AG04449 (cell line): Measurements from ENCODE around the gene IST1.

Source experiments
- CTCF ChIA-PET: fragments of 350-600 bp; formaldehyde crosslinking; extraction: SDS; loops from one replicate; lab custom pipeline; 2021; ENCODE audit warnings: antibody characterized with exemption; lab: Yijun Ruan, JAX
- POLR2A ChIA-PET: fragments of 400-600, 350-600 bp; formaldehyde crosslinking; extraction: SDS; loops from one replicate; lab custom pipeline; 2020; ENCODE audit warnings: antibody characterized with exemption, inconsistent platforms; lab: Yijun Ruan, JAX
- DNase-seq: peaks from one replicate; pipeline ENCODE4 v3.0.0-alpha.2; 2010; ENCODE audit warnings: low read depth, low spot score
- H3K4me3 ChIP-seq: 2 replicates; pipeline ENCODE4 v1.5.1; 2011; ENCODE audit warnings: low read depth, mild to moderate bottlenecking, control low read depth, low read length
- CTCF ChIP-seq: IDR thresholded peaks from one replicate; pipeline ENCODE4 v1.5.1; 2011; ENCODE audit warnings: mild to moderate bottlenecking, moderate library complexity, low read length, control low read depth, inconsistent platforms; ENCODE audit not compliant: insufficient read depth; ENCODE audit errors: missing control alignments

Gene IST1

GRCh38 chr16:71963125-71963875 is 68.0 kb downstream of the IST1 start:
- no peak overlapping the region for H3K4me3 ChIP-seq
- ChIA-PET CTCF (interaction anchor here (1.4 to 7.1 kb wide), 5 partner anchors 9 to 80 kb away, joined by 3 to 92 read pairs (median 8); partner anchors contain the start of gene ZNF821), POLR2A (no interaction called here)
- DNase-seq = no peak
- no peak for TF ChIP-seq CTCF

- no peak overlapping the region for H3K4me3 ChIP-seq
- CTCF ChIA-PET = interaction anchor here (7.1 kb wide), 1 partner anchor 82 kb away, joined by 92 read pairs; the partner anchor contains the start of gene ZNF821
- POLR2A ChIA-PET = no interaction called here
- no peak for DNase-seq
- no peak for TF ChIP-seq CTCF
Observed at GRCh38 chr16:71965223-71965622, 69.9 kb downstream of the IST1 start.

GRCh38 chr16:71966932-71967331 is 71.6 kb downstream of the IST1 start:
- no peak for DNase-seq
- ChIA-PET POLR2A (no interaction called here), CTCF (interaction anchor here (7.1 kb wide), 1 partner anchor 84 kb away, joined by 92 read pairs; the partner anchor contains the start of gene ZNF821)
- H3K4me3 ChIP-seq = no peak overlapping the region
- TF ChIP-seq CTCF = no peak

- TF ChIP-seq CTCF = no peak
- ChIA-PET CTCF (no interaction called here), POLR2A (no interaction called here)
- no peak for DNase-seq
- H3K4me3 ChIP-seq = no peak overlapping the region
Observed at GRCh38 chr16:71969353-71969752, 74.0 kb downstream of the IST1 start.

- ChIA-PET POLR2A (interaction anchor here (1.1 kb wide), 1 partner anchor 10 kb away, joined by 4 read pairs; no protein-coding TSS in a partner anchor), CTCF (interaction anchor here (0.8 to 1.5 kb wide), 3 partner anchors 10 to 89 kb away, joined by 3 to 8 read pairs (median 4); no protein-coding TSS in a partner anchor)
- DNase-seq = no peak
Observed at GRCh38 chr16:71971571-71971970, 76.2 kb downstream of the IST1 start.

More at GRCh38 chr16:71971571-71971970, 76.2 kb downstream of the IST1 start:
- TF ChIP-seq CTCF = no peak
- H3K4me3 ChIP-seq = no peak overlapping the region
